GM12892 (cell line): ENCODE measurements around the gene KRT82.

Experiments
- POLR2A ChIP-seq: IDR thresholded peaks from 2 replicates; pipeline ENCODE4 v1.6.1; 2011; ENCODE audit warnings: low read depth, low read length, control low read depth
- POLR2AphosphoS5 ChIP-seq: IDR thresholded peaks from 2 replicates; pipeline ENCODE4 v1.6.1; 2011; ENCODE audit warnings: low read depth, low read length, control low read depth

GRCh38 chr12:52444647-52445595 is 38.8 kb upstream of the KRT82 start:
- no peak for TF ChIP-seq POLR2A
- TF ChIP-seq POLR2AphosphoS5, result no peak
